ENCODE results near the gene ZNF438.

Gene ZNF438, protein sequence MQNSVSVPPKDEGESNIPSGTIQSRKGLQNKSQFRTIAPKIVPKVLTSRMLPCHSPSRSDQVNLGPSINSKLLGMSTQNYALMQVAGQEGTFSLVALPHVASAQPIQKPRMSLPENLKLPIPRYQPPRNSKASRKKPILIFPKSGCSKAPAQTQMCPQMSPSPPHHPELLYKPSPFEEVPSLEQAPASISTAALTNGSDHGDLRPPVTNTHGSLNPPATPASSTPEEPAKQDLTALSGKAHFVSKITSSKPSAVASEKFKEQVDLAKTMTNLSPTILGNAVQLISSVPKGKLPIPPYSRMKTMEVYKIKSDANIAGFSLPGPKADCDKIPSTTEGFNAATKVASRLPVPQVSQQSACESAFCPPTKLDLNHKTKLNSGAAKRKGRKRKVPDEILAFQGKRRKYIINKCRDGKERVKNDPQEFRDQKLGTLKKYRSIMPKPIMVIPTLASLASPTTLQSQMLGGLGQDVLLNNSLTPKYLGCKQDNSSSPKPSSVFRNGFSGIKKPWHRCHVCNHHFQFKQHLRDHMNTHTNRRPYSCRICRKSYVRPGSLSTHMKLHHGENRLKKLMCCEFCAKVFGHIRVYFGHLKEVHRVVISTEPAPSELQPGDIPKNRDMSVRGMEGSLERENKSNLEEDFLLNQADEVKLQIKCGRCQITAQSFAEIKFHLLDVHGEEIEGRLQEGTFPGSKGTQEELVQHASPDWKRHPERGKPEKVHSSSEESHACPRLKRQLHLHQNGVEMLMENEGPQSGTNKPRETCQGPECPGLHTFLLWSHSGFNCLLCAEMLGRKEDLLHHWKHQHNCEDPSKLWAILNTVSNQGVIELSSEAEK

DNA sequence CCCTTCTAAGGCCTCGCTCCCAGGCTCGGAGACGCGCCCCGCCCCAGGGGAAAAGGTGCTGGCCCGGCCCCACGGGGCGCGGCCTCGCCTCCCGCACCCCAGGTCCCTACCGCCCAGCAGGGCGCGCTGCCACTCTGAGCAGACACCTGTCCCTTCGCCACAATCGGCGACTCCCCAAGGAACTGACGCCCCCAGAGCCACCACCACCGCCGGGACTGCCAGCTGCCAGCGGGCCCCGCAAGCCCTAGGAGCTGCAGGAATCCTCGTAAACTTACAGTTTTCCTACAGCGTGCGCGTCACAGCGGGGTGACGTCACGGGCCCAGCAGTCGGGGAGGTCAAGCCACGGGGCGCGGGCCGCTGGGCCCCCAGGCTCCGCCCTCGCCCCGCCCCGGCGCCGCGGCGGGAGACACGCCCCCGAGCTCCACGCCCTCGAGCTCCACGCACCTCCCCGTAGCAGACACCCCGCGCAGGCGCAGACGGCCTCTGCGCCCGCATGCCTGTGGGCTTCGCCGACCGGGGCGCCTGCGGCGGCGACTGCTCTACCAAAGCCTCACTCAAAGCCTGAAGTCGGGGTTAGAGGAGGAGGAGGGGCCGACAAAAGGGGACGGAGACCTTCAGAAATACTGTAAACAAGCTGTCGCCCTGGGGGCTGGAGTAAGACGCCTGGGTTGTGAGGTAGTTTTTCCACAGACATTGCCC lies at the start of gene ZNF438:
Gene ZNF438 (minus strand): TSS at position 308 of the 700 bp plus-strand sequence. CDS start 154,831 bp downstream, outside the sequence.
- TF ChIP-seq, protein P1, sequence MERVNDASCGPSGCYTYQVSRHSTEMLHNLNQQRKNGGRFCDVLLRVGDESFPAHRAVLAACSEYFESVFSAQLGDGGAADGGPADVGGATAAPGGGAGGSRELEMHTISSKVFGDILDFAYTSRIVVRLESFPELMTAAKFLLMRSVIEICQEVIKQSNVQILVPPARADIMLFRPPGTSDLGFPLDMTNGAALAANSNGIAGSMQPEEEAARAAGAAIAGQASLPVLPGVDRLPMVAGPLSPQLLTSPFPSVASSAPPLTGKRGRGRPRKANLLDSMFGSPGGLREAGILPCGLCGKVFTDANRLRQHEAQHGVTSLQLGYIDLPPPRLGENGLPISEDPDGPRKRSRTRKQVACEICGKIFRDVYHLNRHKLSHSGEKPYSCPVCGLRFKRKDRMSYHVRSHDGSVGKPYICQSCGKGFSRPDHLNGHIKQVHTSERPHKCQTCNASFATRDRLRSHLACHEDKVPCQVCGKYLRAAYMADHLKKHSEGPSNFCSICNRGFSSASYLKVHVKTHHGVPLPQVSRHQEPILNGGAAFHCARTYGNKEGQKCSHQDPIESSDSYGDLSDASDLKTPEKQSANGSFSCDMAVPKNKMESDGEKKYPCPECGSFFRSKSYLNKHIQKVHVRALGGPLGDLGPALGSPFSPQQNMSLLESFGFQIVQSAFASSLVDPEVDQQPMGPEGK (CRISPR knock-in tag; IDR thresholded peaks at IDR 0.05; ENCODE audit: borderline replicate concordance): peak; percentile 41; the same call in 1 of the 2 replicates
- TF ChIP-seq, protein P2, sequence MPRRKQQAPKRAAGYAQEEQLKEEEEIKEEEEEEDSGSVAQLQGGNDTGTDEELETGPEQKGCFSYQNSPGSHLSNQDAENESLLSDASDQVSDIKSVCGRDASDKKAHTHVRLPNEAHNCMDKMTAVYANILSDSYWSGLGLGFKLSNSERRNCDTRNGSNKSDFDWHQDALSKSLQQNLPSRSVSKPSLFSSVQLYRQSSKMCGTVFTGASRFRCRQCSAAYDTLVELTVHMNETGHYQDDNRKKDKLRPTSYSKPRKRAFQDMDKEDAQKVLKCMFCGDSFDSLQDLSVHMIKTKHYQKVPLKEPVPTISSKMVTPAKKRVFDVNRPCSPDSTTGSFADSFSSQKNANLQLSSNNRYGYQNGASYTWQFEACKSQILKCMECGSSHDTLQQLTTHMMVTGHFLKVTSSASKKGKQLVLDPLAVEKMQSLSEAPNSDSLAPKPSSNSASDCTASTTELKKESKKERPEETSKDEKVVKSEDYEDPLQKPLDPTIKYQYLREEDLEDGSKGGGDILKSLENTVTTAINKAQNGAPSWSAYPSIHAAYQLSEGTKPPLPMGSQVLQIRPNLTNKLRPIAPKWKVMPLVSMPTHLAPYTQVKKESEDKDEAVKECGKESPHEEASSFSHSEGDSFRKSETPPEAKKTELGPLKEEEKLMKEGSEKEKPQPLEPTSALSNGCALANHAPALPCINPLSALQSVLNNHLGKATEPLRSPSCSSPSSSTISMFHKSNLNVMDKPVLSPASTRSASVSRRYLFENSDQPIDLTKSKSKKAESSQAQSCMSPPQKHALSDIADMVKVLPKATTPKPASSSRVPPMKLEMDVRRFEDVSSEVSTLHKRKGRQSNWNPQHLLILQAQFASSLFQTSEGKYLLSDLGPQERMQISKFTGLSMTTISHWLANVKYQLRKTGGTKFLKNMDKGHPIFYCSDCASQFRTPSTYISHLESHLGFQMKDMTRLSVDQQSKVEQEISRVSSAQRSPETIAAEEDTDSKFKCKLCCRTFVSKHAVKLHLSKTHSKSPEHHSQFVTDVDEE (CRISPR knock-in tag; IDR thresholded peaks at IDR 0.05): no peak
- no peak for TF ChIP-seq TCF4 (CRISPR knock-in tag; IDR thresholded peaks at IDR 0.05; ENCODE audit: borderline replicate concordance)
- no peak for TF ChIP-seq TOX (CRISPR knock-in tag; IDR thresholded peaks at IDR 0.05; ENCODE audit: borderline replicate concordance)
- TF ChIP-seq CSDC2 (CRISPR knock-in tag; IDR thresholded peaks at IDR 0.05): peak; percentile 60; the same call in 1 of the 2 replicates
- no peak for TF ChIP-seq RARB (CRISPR knock-in tag; IDR thresholded peaks at IDR 0.05)
- TF ChIP-seq ZNF565 (CRISPR knock-in tag; conservative IDR thresholded peaks at IDR 0.05; ENCODE audit: low read depth): no peak
- TF ChIP-seq ARNTL (CRISPR knock-in tag; IDR thresholded peaks at IDR 0.05; ENCODE audit: borderline replicate concordance, low read depth): peak; percentile 83; the same call in 1 of the 2 replicates
- TF ChIP-seq, protein P3, sequence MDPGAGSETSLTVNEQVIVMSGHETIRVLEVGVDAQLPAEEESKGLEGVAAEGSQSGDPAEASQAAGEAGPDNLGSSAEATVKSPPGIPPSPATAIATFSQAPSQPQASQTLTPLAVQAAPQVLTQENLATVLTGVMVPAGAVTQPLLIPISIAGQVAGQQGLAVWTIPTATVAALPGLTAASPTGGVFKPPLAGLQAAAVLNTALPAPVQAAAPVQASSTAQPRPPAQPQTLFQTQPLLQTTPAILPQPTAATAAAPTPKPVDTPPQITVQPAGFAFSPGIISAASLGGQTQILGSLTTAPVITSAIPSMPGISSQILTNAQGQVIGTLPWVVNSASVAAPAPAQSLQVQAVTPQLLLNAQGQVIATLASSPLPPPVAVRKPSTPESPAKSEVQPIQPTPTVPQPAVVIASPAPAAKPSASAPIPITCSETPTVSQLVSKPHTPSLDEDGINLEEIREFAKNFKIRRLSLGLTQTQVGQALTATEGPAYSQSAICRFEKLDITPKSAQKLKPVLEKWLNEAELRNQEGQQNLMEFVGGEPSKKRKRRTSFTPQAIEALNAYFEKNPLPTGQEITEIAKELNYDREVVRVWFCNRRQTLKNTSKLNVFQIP (CRISPR knock-in tag; IDR thresholded peaks at IDR 0.05; ENCODE audit: borderline replicate concordance, low read depth): no peak
- no peak for TF ChIP-seq OSR1 (CRISPR knock-in tag; IDR thresholded peaks at IDR 0.05)
- 0 out of 2 replicates have a peak, but pooled peaks have one; percentile 14 for TF ChIP-seq ZNF8 (CRISPR knock-in tag; IDR thresholded peaks at IDR 0.05)
- peak; percentile 85 for ATAC-seq

DNA sequence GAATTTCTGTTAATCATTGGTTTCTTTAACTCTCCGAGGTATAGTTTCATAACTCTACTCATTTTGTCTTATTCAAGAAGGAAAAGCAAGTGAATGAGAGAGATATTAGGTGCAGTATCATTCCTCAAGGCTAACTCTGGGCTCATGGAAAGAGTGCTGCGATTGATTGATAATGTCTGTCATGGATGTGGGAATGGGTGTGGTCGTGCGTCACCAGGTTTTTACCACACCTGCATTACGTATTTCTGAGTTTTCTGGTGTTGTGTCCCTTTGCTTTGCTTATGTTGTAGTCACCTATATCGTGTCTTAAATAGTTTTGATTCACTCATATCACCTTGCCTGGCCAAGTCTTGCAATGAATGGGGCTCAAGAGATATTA lies 44.9 kb upstream of the ZNF438 start:
- ATAC-seq: no peak
- TF ChIP-seq GLIS3 (CRISPR knock-in tag; IDR thresholded peaks at IDR 0.05) (no peak), ZFP3 (CRISPR knock-in tag; IDR thresholded peaks at IDR 0.05) (no peak), RARB (CRISPR knock-in tag; IDR thresholded peaks at IDR 0.05) (no peak), ESRRG (CRISPR knock-in tag; IDR thresholded peaks at IDR 0.05) (no peak)

DNA sequence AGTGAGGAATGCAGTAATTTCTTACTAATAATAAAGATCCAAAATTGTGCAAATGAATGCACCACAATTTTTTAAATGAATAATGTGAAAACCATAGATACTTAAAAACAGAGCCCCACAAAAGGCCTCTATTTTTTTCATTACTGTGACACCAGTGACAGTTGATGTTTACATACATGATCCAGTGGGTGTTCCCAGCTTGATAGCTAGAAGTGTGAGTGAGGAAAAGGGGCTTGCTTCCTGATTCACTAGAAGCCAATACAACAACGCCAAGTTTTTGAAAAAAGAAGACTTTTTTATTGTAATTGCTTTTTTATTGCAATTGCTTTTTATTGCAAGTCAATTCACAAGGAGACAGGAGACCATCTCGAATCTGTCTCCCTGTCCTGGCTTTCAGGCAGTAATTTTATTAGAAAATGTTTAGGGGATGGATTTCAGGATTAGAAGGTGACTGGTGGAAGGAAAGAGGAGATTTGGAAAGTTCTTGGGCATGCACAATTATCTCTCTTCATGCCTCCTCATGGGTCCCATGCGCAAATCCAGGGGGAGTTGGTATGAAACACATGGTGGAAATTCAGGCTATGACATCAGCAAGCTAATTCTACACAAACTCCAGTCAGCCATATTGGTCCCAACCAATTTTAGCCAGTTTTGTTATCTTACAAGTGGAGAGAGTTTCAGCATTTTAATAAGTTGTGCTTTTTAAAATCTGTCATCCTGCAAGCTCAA lies 44.4 kb upstream of the ZNF438 start:
- TF ChIP-seq PPARA (CRISPR knock-in tag; IDR thresholded peaks at IDR 0.05; ENCODE audit: borderline replicate concordance) (no peak), ZNF565 (CRISPR knock-in tag; conservative IDR thresholded peaks at IDR 0.05; ENCODE audit: low read depth) (no peak), CSDC2 (CRISPR knock-in tag; IDR thresholded peaks at IDR 0.05) (no peak), TCF4 (CRISPR knock-in tag; IDR thresholded peaks at IDR 0.05; ENCODE audit: borderline replicate concordance) (no peak), ISL1 (CRISPR knock-in tag; IDR thresholded peaks at IDR 0.05) (no peak), ZFP30 (CRISPR knock-in tag; IDR thresholded peaks at IDR 0.05) (no peak), GLIS3 (CRISPR knock-in tag; IDR thresholded peaks at IDR 0.05) (no peak), ARNTL (CRISPR knock-in tag; IDR thresholded peaks at IDR 0.05; ENCODE audit: borderline replicate concordance, low read depth) (no peak), ZC3H10 (CRISPR knock-in tag; IDR thresholded peaks at IDR 0.05) (no peak)
- TF ChIP-seq, protein P3 (CRISPR knock-in tag; IDR thresholded peaks at IDR 0.05; ENCODE audit: borderline replicate concordance, low read depth): no peak
- TF ChIP-seq, protein P4, sequence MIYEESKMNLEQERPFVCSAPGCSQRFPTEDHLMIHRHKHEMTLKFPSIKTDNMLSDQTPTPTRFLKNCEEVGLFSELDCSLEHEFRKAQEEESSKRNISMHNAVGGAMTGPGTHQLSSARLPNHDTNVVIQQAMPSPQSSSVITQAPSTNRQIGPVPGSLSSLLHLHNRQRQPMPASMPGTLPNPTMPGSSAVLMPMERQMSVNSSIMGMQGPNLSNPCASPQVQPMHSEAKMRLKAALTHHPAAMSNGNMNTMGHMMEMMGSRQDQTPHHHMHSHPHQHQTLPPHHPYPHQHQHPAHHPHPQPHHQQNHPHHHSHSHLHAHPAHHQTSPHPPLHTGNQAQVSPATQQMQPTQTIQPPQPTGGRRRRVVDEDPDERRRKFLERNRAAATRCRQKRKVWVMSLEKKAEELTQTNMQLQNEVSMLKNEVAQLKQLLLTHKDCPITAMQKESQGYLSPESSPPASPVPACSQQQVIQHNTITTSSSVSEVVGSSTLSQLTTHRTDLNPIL (CRISPR knock-in tag; IDR thresholded peaks at IDR 0.05; ENCODE audit: low read depth): no peak
- TF ChIP-seq, protein P1 (CRISPR knock-in tag; IDR thresholded peaks at IDR 0.05; ENCODE audit: borderline replicate concordance): no peak
- no peak for ATAC-seq

Measured in SK-N-SH treated with all-trans-retinoic acid at 6 μM for 48 hours (cell line).